ENCODE results near the gene RAB3IL1. TPM values are rescaled to one million over a fixed set of nuclear protein-coding genes. Genes with fewer than 3 reads are reported as not detected.

Gene RAB3IL1
- total RNA-seq, 1 experiment from 2014 or later, result 7.9 TPM

DNA sequence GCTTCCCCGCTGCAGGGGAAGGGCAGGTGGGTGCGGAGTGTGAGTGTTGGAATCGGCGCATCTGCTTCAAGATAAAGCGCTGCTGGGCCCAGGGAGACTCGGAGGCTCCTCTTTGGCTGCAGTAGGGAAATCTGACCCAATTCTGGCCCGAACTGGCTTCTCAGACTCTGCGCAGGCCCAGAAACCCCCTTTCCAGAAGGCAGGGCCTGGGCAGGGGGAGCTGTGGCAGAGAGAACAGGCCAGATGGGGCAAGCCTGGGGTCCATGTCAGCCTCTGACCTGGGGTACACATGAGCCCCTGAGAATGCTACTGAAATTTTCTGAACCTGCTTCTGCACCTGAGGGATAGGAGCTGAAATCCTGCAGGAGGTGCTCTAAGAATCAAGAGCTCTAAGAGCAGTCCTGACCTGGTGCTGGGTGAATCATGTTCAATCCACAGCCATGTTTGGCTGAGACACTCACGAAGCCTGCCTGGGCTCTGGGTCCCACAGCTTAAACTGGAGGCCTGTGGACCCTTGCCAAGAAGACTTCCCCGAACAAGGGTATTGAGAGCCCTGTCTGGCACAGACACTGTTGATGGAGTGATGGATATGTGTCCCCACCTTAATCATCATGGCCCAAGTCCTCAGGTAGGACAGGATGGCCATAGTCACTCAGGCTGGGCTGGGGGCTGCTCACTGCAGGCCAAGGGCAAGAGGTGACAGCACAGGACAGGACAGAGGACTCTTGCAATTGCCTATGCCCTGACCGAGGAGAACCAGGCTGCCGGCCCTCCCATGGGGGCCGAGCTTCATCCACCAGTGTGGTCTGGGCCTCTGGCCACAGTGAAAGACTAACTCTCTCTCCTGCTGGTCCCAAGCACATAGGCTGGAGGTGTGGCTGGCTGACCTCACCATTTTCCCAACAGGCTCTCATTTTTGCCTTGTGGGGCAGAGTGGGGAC is 6.9 kb downstream of the RAB3IL1 start:
- no peaks in the 10 kb centered on the region for H3K79me2 ChIP-seq (ENCODE audit: low read length)
- no peak overlapping the region for H3K4me2 ChIP-seq (ENCODE audit: low read length)
- no peaks in the 10 kb centered on the region for H3K36me3 ChIP-seq (ENCODE audit: low read depth, low read length)
- DNase-seq, result no peak
- H3K4me3 ChIP-seq (ENCODE audit: low read length), result no peak overlapping the region
- CTCF ChIA-PET, result no interaction called here
- H3K4me1 ChIP-seq (ENCODE audit: insufficient read depth, low read length), result no peaks in the 10 kb centered on the region
- TF ChIP-seq, protein P1, sequence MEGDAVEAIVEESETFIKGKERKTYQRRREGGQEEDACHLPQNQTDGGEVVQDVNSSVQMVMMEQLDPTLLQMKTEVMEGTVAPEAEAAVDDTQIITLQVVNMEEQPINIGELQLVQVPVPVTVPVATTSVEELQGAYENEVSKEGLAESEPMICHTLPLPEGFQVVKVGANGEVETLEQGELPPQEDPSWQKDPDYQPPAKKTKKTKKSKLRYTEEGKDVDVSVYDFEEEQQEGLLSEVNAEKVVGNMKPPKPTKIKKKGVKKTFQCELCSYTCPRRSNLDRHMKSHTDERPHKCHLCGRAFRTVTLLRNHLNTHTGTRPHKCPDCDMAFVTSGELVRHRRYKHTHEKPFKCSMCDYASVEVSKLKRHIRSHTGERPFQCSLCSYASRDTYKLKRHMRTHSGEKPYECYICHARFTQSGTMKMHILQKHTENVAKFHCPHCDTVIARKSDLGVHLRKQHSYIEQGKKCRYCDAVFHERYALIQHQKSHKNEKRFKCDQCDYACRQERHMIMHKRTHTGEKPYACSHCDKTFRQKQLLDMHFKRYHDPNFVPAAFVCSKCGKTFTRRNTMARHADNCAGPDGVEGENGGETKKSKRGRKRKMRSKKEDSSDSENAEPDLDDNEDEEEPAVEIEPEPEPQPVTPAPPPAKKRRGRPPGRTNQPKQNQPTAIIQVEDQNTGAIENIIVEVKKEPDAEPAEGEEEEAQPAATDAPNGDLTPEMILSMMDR (conservative IDR thresholded peaks at IDR 0.05; ENCODE audit: low read depth, low read length), result peak; percentile 15; the same call in 1 of the 2 replicates
- no peak for TF ChIP-seq EZH2phosphoT487 (IDR thresholded peaks at IDR 0.05; ENCODE audit: borderline replicate concordance, low read length)
- no peaks in the 10 kb centered on the region for H3K9me2 ChIP-seq (replicated peaks; ENCODE audit: low read length)
- ATAC-seq, result no peak
- H3K9me3 ChIP-seq (ENCODE audit: low read length), result no peaks in the 10 kb centered on the region
- H3K27ac ChIP-seq (ENCODE audit: low read length), result no peak overlapping the region
- H3F3A ChIP-seq (ENCODE audit: low read length, unreplicated experiment), result no peaks in the 10 kb centered on the region
- H4K20me1 ChIP-seq (ENCODE audit: low read length), result no peaks in the 10 kb centered on the region
- no peak overlapping the region for H3K9ac ChIP-seq (ENCODE audit: low read length)
- H2AFZ ChIP-seq (ENCODE audit: low read length), result no peak overlapping the region
- intact Hi-C loops (cut with micrococcal nuclease), result no loop called here
- POLR2A ChIA-PET (ENCODE audit: unreplicated experiment), result no interaction called here
- no TSS peak for BruUV-seq (replicated peaks)
- no peaks in the 10 kb centered on the region for H3K27me3 ChIP-seq (ENCODE audit: low read length)

DNA sequence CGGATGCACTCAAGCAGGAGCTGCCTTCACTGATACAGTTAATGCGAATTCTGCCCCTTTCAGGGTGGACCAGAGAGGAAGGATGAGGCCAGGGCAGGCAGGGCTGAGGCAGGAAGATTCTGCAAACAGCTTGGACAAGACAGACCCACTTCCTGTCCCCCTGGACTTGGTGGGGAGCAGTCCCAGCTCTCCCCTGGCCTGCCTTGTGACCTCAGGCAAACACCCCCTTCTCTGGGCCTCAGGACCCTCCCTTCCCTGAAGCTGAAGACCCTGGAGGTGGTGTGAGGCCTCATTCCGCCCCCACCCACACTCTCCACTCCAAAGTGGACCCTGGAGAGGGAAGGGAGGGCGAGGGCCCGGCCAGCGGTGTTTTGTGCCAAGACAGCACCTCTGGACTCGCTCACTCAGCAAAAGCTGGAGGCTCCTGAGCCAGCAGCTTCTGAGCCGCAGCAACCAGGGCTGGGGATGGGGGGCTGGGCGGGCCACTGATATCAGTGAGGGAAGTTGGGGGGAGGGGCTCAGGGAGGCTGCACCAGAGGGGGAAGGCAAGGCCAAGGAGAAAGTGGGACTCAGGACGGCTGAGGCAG is 8.5 kb downstream of the RAB3IL1 start:
- H3K4me3 ChIP-seq (ENCODE audit: low read length), result no peak overlapping the region
- H4K20me1 ChIP-seq (ENCODE audit: low read length), result no peaks in the 10 kb centered on the region
- H3K79me2 ChIP-seq (ENCODE audit: low read length), result no peaks in the 10 kb centered on the region
- ATAC-seq (no peak), DNase-seq (no peak)
- H3K9ac ChIP-seq (ENCODE audit: low read length), result no peak overlapping the region
- BruUV-seq (replicated peaks), result no TSS peak
- intact Hi-C loops (cut with micrococcal nuclease), result no loop called here
- CTCF ChIA-PET, result interaction anchor here (0.8 kb wide), 1 partner anchor 199 kb away, joined by 4 read pairs; no protein-coding TSS in a partner anchor
- no peaks in the 10 kb centered on the region for H3K9me3 ChIP-seq (ENCODE audit: low read length)
- no peaks in the 10 kb centered on the region for H3K27me3 ChIP-seq (ENCODE audit: low read length)
- H3K4me1 ChIP-seq (ENCODE audit: insufficient read depth, low read length), result no peaks in the 10 kb centered on the region
- TF ChIP-seq EZH2phosphoT487 (IDR thresholded peaks at IDR 0.05; ENCODE audit: borderline replicate concordance, low read length) (no peak), EZH2 (IDR thresholded peaks at IDR 0.05; ENCODE audit: low read length, unreplicated experiment) (no peak)
- TF ChIP-seq, protein P1 (conservative IDR thresholded peaks at IDR 0.05; ENCODE audit: low read depth, low read length), result no peak
- no peak overlapping the region for H3K27ac ChIP-seq (ENCODE audit: low read length)
- H3K4me2 ChIP-seq (ENCODE audit: low read length), result no peak overlapping the region
- H3K36me3 ChIP-seq (ENCODE audit: low read depth, low read length), result no peaks in the 10 kb centered on the region
- H3K9me2 ChIP-seq (replicated peaks; ENCODE audit: low read length), result no peaks in the 10 kb centered on the region
- H2AFZ ChIP-seq (ENCODE audit: low read length), result no peak overlapping the region
- no peaks in the 10 kb centered on the region for H3F3A ChIP-seq (ENCODE audit: low read length, unreplicated experiment)
- POLR2A ChIA-PET (ENCODE audit: unreplicated experiment), result no interaction called here
